H9 (cell line): ENCODE data around the gene ERAP2. TPM values are rescaled to one million over a fixed set of nuclear protein-coding genes. Genes with fewer than 3 reads are reported as not detected.

Experiments used
- DNase-seq: peaks from one replicate; pipeline ENCODE4 v3.0.0-alpha.2; 2017
- H2AFZ ChIP-seq: one replicate; pipeline ENCODE4 v1.6.1; 2013; ENCODE audit warnings: mild to moderate bottlenecking, low read length, control low read depth, moderate library complexity
- H2AK5ac ChIP-seq: 2 replicates; pipeline ENCODE4 v1.6.1; 2013; ENCODE audit warnings: low read length, control low read depth, mixed read lengths; ENCODE audit not compliant: insufficient read length
- H2BK120ac ChIP-seq: one replicate; pipeline ENCODE4 v1.6.1; 2013; ENCODE audit warnings: low read depth, mild to moderate bottlenecking, low read length, control low read depth, inconsistent platforms; ENCODE audit not compliant: poor library complexity, severe bottlenecking
- H2BK12ac ChIP-seq: 2 replicates; pipeline ENCODE4 v1.6.1; 2013; ENCODE audit warnings: low read length, control low read depth, mixed read lengths, low read depth; ENCODE audit not compliant: insufficient read length
- H2BK15ac ChIP-seq: 2 replicates; pipeline ENCODE4 v1.6.1; 2013; ENCODE audit warnings: low read depth, low read length, control low read depth
- H2BK20ac ChIP-seq: one replicate; pipeline ENCODE4 v1.6.1; 2013; ENCODE audit warnings: low read depth, mild to moderate bottlenecking, low read length, control low read depth, inconsistent platforms; ENCODE audit not compliant: poor library complexity, severe bottlenecking
- H2BK5ac ChIP-seq: 2 replicates; pipeline ENCODE4 v1.6.1; 2013; ENCODE audit warnings: low read length, control low read depth, mixed read lengths; ENCODE audit not compliant: insufficient read length
- H3K14ac ChIP-seq: 2 replicates; pipeline ENCODE4 v1.6.1; 2013; ENCODE audit warnings: low read length, control low read depth; ENCODE audit not compliant: insufficient read depth
- H3K18ac ChIP-seq: 2 replicates; pipeline ENCODE4 v1.6.1; 2013; ENCODE audit warnings: low read depth, mild to moderate bottlenecking, mixed read lengths, low read length, control low read depth; ENCODE audit not compliant: insufficient read length
- H3K23ac ChIP-seq: 2 replicates; pipeline ENCODE4 v1.6.1; 2013; ENCODE audit warnings: low read length, control low read depth, mixed read lengths, low read depth; ENCODE audit not compliant: insufficient read length
- H3K23me2 ChIP-seq: 2 replicates; pipeline ENCODE4 v1.6.1; 2013; ENCODE audit warnings: low read depth, mild to moderate bottlenecking, mixed read lengths, low read length, control low read depth; ENCODE audit not compliant: insufficient read length, poor library complexity, severe bottlenecking
- H3K27ac ChIP-seq: 2 replicates; pipeline ENCODE4 v1.5.1; 2013; ENCODE audit warnings: low read length, control low read depth, mixed read lengths, low read depth; ENCODE audit not compliant: insufficient read length
- H3K27me3 ChIP-seq: 2 replicates; pipeline ENCODE4 v1.6.1; 2013; ENCODE audit warnings: low read length, control low read depth, inconsistent platforms; ENCODE audit not compliant: insufficient read depth
- H3K4ac ChIP-seq: 2 replicates; pipeline ENCODE4 v1.6.1; 2013; ENCODE audit warnings: low read depth, mild to moderate bottlenecking, control low read depth, inconsistent platforms, low read length, moderate library complexity
- H3K4me1 ChIP-seq: 2 replicates; pipeline ENCODE4 v1.6.1; 2013; ENCODE audit warnings: low read length, control low read depth, inconsistent platforms; ENCODE audit not compliant: insufficient read depth
- H3K4me2 ChIP-seq: 2 replicates; pipeline ENCODE4 v1.6.1; 2013; ENCODE audit warnings: low read length, control low read depth, mixed read lengths; ENCODE audit not compliant: insufficient read length, insufficient read depth
- H3K56ac ChIP-seq: 2 replicates; pipeline ENCODE4 v1.6.1; 2013; ENCODE audit warnings: low read depth, mild to moderate bottlenecking, mixed read lengths, low read length, control low read depth; ENCODE audit not compliant: insufficient read length
- H3K79me1 ChIP-seq: 2 replicates; pipeline ENCODE4 v1.6.1; 2013; ENCODE audit warnings: low read depth, mild to moderate bottlenecking, moderate library complexity, low read length, control low read depth, inconsistent platforms; ENCODE audit not compliant: insufficient read depth, poor library complexity, severe bottlenecking
- H3K79me2 ChIP-seq: 2 replicates; pipeline ENCODE4 v1.6.1; 2013; ENCODE audit warnings: low read length, control low read depth, inconsistent platforms; ENCODE audit not compliant: insufficient read depth
- H3K9ac ChIP-seq: 2 replicates; pipeline ENCODE4 v1.6.1; 2013; ENCODE audit warnings: low read length, control low read depth, mixed read lengths; ENCODE audit not compliant: insufficient read length; ENCODE audit errors: extremely low read depth
- H3K9me3 ChIP-seq: one replicate; pipeline ENCODE4 v1.6.1; 2013; ENCODE audit warnings: low read depth, low read length, inconsistent platforms; ENCODE audit not compliant: control insufficient read depth
- H3T11ph ChIP-seq: one replicate; pipeline ENCODE4 v1.6.1; 2013; ENCODE audit warnings: mild to moderate bottlenecking, low read length, control low read depth, inconsistent platforms
- H4K20me1 ChIP-seq: one replicate; pipeline ENCODE4 v1.6.1; 2013; ENCODE audit not compliant: control insufficient read depth, insufficient read length, insufficient read depth
- H4K5ac ChIP-seq: 2 replicates; pipeline ENCODE4 v1.6.1; 2013; ENCODE audit warnings: low read depth, mild to moderate bottlenecking, mixed read lengths, low read length, control low read depth; ENCODE audit not compliant: insufficient read length
- H4K8ac ChIP-seq: replicated peaks from 2 replicates; pipeline ENCODE4 v1.6.1; 2013; ENCODE audit warnings: low read length, control low read depth, mixed read lengths, low read depth; ENCODE audit not compliant: insufficient read length
- H4K91ac ChIP-seq: 2 replicates; pipeline ENCODE4 v1.6.1; 2013; ENCODE audit warnings: low read depth, mild to moderate bottlenecking, moderate library complexity, mixed read lengths, low read length, control low read depth; ENCODE audit not compliant: insufficient read length
- H3K27ac Mint-ChIP-seq, 3 experiments: 2 replicates in 2 of 3; 3 replicates in 1 of 3; pipeline ENCODE4 v1.8.0; 2020 to 2021; ENCODE audit warnings: mixed read lengths in 3 of 3, mild to moderate bottlenecking in 1 of 3, moderate library complexity in 1 of 3
- H3K27me3 Mint-ChIP-seq: 2 replicates; pipeline ENCODE4 v1.8.0; 2021; ENCODE audit warnings: low read depth, mild to moderate bottlenecking, moderate library complexity, mixed read lengths
- H3K36me3 Mint-ChIP-seq, 3 experiments: 2 replicates in 2 of 3; 3 replicates in 1 of 3; pipeline ENCODE4 v1.8.0; 2020 to 2021; ENCODE audit warnings: low read depth in 3 of 3, mixed read lengths in 3 of 3; ENCODE audit not compliant: insufficient read depth in 1 of 3
- H3K4me1 Mint-ChIP-seq, 2 experiments: 2 replicates each; pipeline ENCODE4 v1.8.0; 2020; ENCODE audit warnings: mixed read lengths in 2 of 2
- H3K4me3 Mint-ChIP-seq, 2 experiments: 2 replicates in 1 of 2; 3 replicates in 1 of 2; pipeline ENCODE4 v1.8.0; 2020 to 2021; ENCODE audit warnings: mild to moderate bottlenecking in 2 of 2, mixed read lengths in 2 of 2, moderate library complexity in 1 of 2
- H3K9me3 Mint-ChIP-seq, 2 experiments: 2 replicates in 1 of 2; 3 replicates in 1 of 2; pipeline ENCODE4 v1.8.0; 2020; ENCODE audit warnings: mild to moderate bottlenecking in 2 of 2, mixed read lengths in 2 of 2, moderate library complexity in 1 of 2
- CTCF ChIP-seq: fragments of 200-600 bp; sonication (generic); conservative IDR thresholded peaks from 3 replicates; pipeline ENCODE4 v1.8.0; 2021; ENCODE audit warnings: antibody characterized with exemption, mild to moderate bottlenecking
- WGBS: extraction: QIAGEN DNeasy Blood & Tissue Kit; methylation state at CpG from one replicate; pipeline ENCODE4 v1.1.7; 2013; ENCODE audit warnings: missing lambda C conversion rate, low lambda C conversion rate, mixed read lengths; ENCODE audit not compliant: insufficient read length; ENCODE audit errors: extremely low coverage; 5-methylcytosine and 5-hydroxymethylcytosine counted together
- total RNA-seq: library from RNA; stranded (reverse); gene quantifications from 2 replicates; pipeline ENCODE4 v1.2.1, GENCODE V29; 2021

The ERAP2 gene
- total RNA-seq, 1 experiment from 2014 or later = 0.09 TPM

DNA sequence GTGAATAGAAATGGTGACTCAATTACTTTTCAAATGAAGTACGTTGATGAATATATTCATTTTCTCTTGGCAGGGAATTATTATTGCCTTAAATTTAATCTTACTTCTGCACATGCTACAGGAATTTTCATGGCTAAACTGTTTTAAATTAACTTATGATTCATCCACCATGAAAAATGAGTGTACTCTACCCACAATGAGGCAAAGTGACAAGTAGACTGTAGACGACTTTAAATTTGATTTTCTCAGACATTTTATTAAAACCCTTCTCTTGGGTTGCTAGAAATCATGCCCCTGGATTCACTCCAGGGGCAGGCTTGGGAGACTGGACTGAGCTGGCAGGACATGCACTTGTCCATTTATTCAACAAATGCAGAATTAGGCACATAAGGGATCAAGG lies 23.5 kb upstream of the ERAP2 start:
- no peaks in the 10 kb centered on the region for H3K79me2 ChIP-seq

More for the DNA sequence above, 23.5 kb upstream of the ERAP2 start:
- Histone ChIP-seq H2BK5ac (no peak overlapping the region), H3K4me2 (no peak overlapping the region), H2BK120ac (no peak overlapping the region), H3K14ac (no peak overlapping the region), H3K27ac (no peak overlapping the region), H3K4ac (no peak overlapping the region), H2AFZ (no peak overlapping the region), H3T11ph (no peak overlapping the region), H2BK12ac (no peak overlapping the region), H2AK5ac (no peak overlapping the region), H3K23ac (no peak overlapping the region), H3K23me2 (no peaks in the 10 kb centered on the region), H3K27me3 (no peaks in the 10 kb centered on the region), H2BK15ac (no peak overlapping the region), H3K18ac (no peak overlapping the region), H3K9me3 (no peaks in the 10 kb centered on the region), H4K20me1 (no peaks in the 10 kb centered on the region), H3K79me1 (no peaks in the 10 kb centered on the region), H2BK20ac (no peak overlapping the region), H4K5ac (no peak overlapping the region), H4K91ac (no peak overlapping the region), H3K4me1 (no peaks in the 10 kb centered on the region), H3K9ac (no peak overlapping the region), H3K56ac (no peak overlapping the region), H4K8ac (no peak overlapping the region)
- H3K4me1 Mint-ChIP-seq = no peaks in the 10 kb centered on the region
- H3K9me3 Mint-ChIP-seq = peaks cover 14 to 15% of the 10 kb centered on the region in 2 experiments
- H3K4me3 Mint-ChIP-seq = no peak overlapping the region
- H3K36me3 Mint-ChIP-seq = peaks cover 0 to 15% (median 5%) of the 10 kb centered on the region in 3 experiments; a peak in 5 of 7 replicates
- no peak for TF ChIP-seq CTCF
- no peak overlapping the region for H3K27ac Mint-ChIP-seq
- no peaks in the 10 kb centered on the region; the same call in 1 of the 2 replicates for H3K27me3 Mint-ChIP-seq
- WGBS = no CpG with 5 or more reads among the region's 2 CpGs
- DNase-seq = no peak
